Fibroblast of lung (primary cell): ENCODE results near the gene RAB10. TPM values are rescaled to one million over a fixed set of nuclear protein-coding genes. Genes with fewer than 3 reads are reported as not detected.

Experiments used
- DNase-seq, 2 donors: peaks; one replicate each; pipeline versions ENCODE4 v3.0.0 to v3.0.0-alpha.2; 2010; ENCODE audit warnings: low read depth in 2 of 2
- H2AFZ ChIP-seq: 2 replicates; pipeline ENCODE4 v1.5.1; 2012; ENCODE audit warnings: low read length, control low read depth, inconsistent platforms
- H3K27ac ChIP-seq: 2 replicates; pipeline ENCODE4 v1.5.1; 2011; ENCODE audit warnings: low read length, control low read depth; ENCODE audit not compliant: insufficient read depth
- H3K27me3 ChIP-seq: 2 replicates; pipeline ENCODE4 v1.5.1; 2011; ENCODE audit warnings: mild to moderate bottlenecking, low read length; ENCODE audit not compliant: control insufficient read depth, insufficient read depth
- H3K36me3 ChIP-seq: 2 replicates; pipeline ENCODE4 v1.5.1; 2011; ENCODE audit warnings: low read length; ENCODE audit not compliant: control insufficient read depth, insufficient read depth
- H3K4me1 ChIP-seq: 2 replicates; pipeline ENCODE4 v1.5.1; 2011; ENCODE audit warnings: low read length; ENCODE audit not compliant: control insufficient read depth, insufficient read depth; ENCODE audit errors: extremely low read depth
- H3K4me2 ChIP-seq: 2 replicates; pipeline ENCODE4 v1.5.1; 2011; ENCODE audit warnings: low read length, control low read depth; ENCODE audit not compliant: insufficient read depth; ENCODE audit errors: extremely low read depth
- H3K4me3 ChIP-seq, 4 experiments: fragments of 200-600 bp in 1 of 4; sonication (generic) in 1 of 4; replicated peaks in 1 of 4; 2 replicates each; pipeline ENCODE4 v1.5.1; 2011 to 2016; ENCODE audit warnings: low read length in 4 of 4, low read depth in 3 of 4, mild to moderate bottlenecking in 3 of 4, control low read depth in 2 of 4, inconsistent platforms in 1 of 4, mixed read lengths in 1 of 4; ENCODE audit not compliant: insufficient read depth in 1 of 4; ENCODE audit errors: control extremely low read depth in 1 of 4
- H3K79me2 ChIP-seq: 2 replicates; pipeline ENCODE4 v1.5.1; 2012; ENCODE audit warnings: mild to moderate bottlenecking, low read length, inconsistent platforms; ENCODE audit not compliant: control insufficient read depth, insufficient read depth
- H3K9ac ChIP-seq: 2 replicates; pipeline ENCODE4 v1.5.1; 2011; ENCODE audit warnings: mild to moderate bottlenecking, low read length, control low read depth; ENCODE audit not compliant: insufficient read depth
- H3K9me3 ChIP-seq: 2 replicates; pipeline ENCODE4 v1.5.1; 2012; ENCODE audit warnings: low read depth, low read length; ENCODE audit not compliant: control insufficient read depth, insufficient read depth
- H4K20me1 ChIP-seq: 2 replicates; pipeline ENCODE4 v1.5.1; 2011; ENCODE audit warnings: low read length; ENCODE audit not compliant: control insufficient read depth, insufficient read depth; ENCODE audit errors: extremely low read depth
- CTCF ChIP-seq, 2 donors: IDR thresholded peaks in 1 of 2; conservative IDR thresholded peaks in 1 of 2; 1 replicate in 1 of 2; 2 replicates in 1 of 2; pipeline ENCODE4 v1.5.1; 2011 to 2012; ENCODE audit warnings: low read length in 2 of 2, control low read depth in 1 of 2, inconsistent platforms in 1 of 2, low read depth in 1 of 2, mild to moderate bottlenecking in 1 of 2
- EZH2 ChIP-seq: IDR thresholded peaks from 2 replicates; pipeline ENCODE4 v1.5.1; 2012; ENCODE audit warnings: low read length, control low read depth, mild to moderate bottlenecking; ENCODE audit errors: missing control alignments
- polyA plus RNA-seq, 2 donors: library from polyadenylated mRNA; depleted of rRNA in 1 of 2; stranded (reverse) in 1 of 2; unstranded in 1 of 2; fragments of >200 nt; gene quantifications; 2 replicates each; pipeline ENCODE4 v1.2.1, GENCODE V29; 2011 to 2012; ENCODE audit warnings: missing spikeins in 1 of 2
- total RNA-seq: library from RNA; depleted of rRNA; stranded (reverse); fragments of >200 nt; gene quantifications from 2 replicates; pipeline ENCODE4 v1.2.1, GENCODE V29; 2014

RAB10 gene
- total and polyA plus RNA-seq, 2 donors (not counting 1 experiment from before 2014, with no cell fraction given) = 94.1 to 253 TPM

- no peak for DNase-seq
- no peak for TF ChIP-seq EZH2
- TF ChIP-seq CTCF (conservative IDR thresholded peaks at IDR 0.05 in 1 of 2, IDR thresholded peaks at IDR 0.05 in 1 of 2; ENCODE audit: low read depth in 1 of 2, low read length in 2 of 2) = no peak
- H3K9ac ChIP-seq = no peak overlapping the region
- H3K9me3 ChIP-seq = no peaks in the 10 kb centered on the region
- no peak overlapping the region for H2AFZ ChIP-seq
- H3K4me3 ChIP-seq = no peak overlapping the region
- no peak overlapping the region for H3K27ac ChIP-seq
- no peaks in the 10 kb centered on the region for H3K36me3 ChIP-seq
- no peaks in the 10 kb centered on the region for H3K79me2 ChIP-seq
- peaks cover 15% of the 10 kb centered on the region for H3K4me1 ChIP-seq
- no peaks in the 10 kb centered on the region for H3K27me3 ChIP-seq
- no peaks in the 10 kb centered on the region for H4K20me1 ChIP-seq
- no peak overlapping the region for H3K4me2 ChIP-seq
Observed at GRCh38 chr2:26008095-26008494, 25.8 kb upstream of the RAB10 start.

GRCh38 chr2:26008851-26009566, 24.9 kb upstream of the RAB10 start:
- H3K9ac ChIP-seq = no peak overlapping the region
- H3K4me3 ChIP-seq = no peak overlapping the region
- peak overlapping the region; percentile 57 for H3K27ac ChIP-seq
- no peaks in the 10 kb centered on the region for H4K20me1 ChIP-seq
- peak; percentile 49 to 90 for DNase-seq
- H2AFZ ChIP-seq = peak overlapping the region; percentile 84
- peak overlapping the region; percentile 32 for H3K4me2 ChIP-seq
- no peak for TF ChIP-seq EZH2
- no peak for TF ChIP-seq CTCF (conservative IDR thresholded peaks at IDR 0.05 in 1 of 2, IDR thresholded peaks at IDR 0.05 in 1 of 2; ENCODE audit: low read depth in 1 of 2, low read length in 2 of 2)
- H3K79me2 ChIP-seq = no peaks in the 10 kb centered on the region
- peaks cover 15% of the 10 kb centered on the region for H3K4me1 ChIP-seq
- H3K36me3 ChIP-seq = no peaks in the 10 kb centered on the region
- H3K27me3 ChIP-seq = no peaks in the 10 kb centered on the region
- H3K9me3 ChIP-seq = no peaks in the 10 kb centered on the region

- Histone ChIP-seq H2AFZ (no peak overlapping the region), H4K20me1 (no peaks in the 10 kb centered on the region), H3K27me3 (no peaks in the 10 kb centered on the region), H3K9ac (no peak overlapping the region), H3K27ac (no peak overlapping the region), H3K4me1 (peaks cover 15% of the 10 kb centered on the region), H3K4me2 (peak overlapping the region; percentile 32), H3K79me2 (no peaks in the 10 kb centered on the region), H3K9me3 (no peaks in the 10 kb centered on the region), H3K4me3 (no peak overlapping the region), H3K36me3 (no peaks in the 10 kb centered on the region)
- no peak for TF ChIP-seq CTCF (conservative IDR thresholded peaks at IDR 0.05 in 1 of 2, IDR thresholded peaks at IDR 0.05 in 1 of 2; ENCODE audit: low read depth in 1 of 2, low read length in 2 of 2)
- TF ChIP-seq EZH2 = no peak
- no peak for DNase-seq
Observed at GRCh38 chr2:26009567-26009963, 24.3 kb upstream of the RAB10 start.
